ENCODE measurements around the gene SCAF1. TPM values are rescaled to one million over a fixed set of nuclear protein-coding genes. Genes with fewer than 3 reads are reported as not detected.

SCAF1 gene
- total RNA-seq, 1 donor from 2014 or later: 61.0 TPM

DNA sequence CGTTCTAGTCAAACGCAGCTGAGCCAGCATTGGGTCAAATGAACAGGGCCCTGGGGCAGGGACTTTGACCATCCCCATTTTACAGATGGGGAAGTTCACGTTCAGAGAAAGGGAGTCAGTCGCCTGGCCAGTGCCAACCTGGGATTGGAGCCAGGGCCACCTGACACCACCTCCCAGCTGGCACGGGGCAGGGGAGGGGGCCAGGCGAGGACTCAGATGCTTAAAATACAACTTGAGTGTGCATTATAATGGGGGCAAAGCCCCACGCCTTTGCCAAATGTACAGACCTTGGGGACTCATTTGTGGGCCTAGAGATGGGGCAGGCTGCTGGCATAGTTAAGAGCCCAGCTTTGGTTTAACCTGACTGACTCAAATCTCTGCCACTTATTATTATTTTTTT lies 36.4 kb upstream of the SCAF1 start:
- H3K27me3 Mint-ChIP-seq: no peaks in the 10 kb centered on the region
- peaks cover 65% of the 10 kb centered on the region for H3K36me3 Mint-ChIP-seq (ENCODE audit: low read depth)
- intact Hi-C loops (cut with micrococcal nuclease): no loop called here
- no peak overlapping the region for H3K4me3 Mint-ChIP-seq
- H3K9me3 Mint-ChIP-seq: no peaks in the 10 kb centered on the region
- TF ChIP-seq, protein P1, sequence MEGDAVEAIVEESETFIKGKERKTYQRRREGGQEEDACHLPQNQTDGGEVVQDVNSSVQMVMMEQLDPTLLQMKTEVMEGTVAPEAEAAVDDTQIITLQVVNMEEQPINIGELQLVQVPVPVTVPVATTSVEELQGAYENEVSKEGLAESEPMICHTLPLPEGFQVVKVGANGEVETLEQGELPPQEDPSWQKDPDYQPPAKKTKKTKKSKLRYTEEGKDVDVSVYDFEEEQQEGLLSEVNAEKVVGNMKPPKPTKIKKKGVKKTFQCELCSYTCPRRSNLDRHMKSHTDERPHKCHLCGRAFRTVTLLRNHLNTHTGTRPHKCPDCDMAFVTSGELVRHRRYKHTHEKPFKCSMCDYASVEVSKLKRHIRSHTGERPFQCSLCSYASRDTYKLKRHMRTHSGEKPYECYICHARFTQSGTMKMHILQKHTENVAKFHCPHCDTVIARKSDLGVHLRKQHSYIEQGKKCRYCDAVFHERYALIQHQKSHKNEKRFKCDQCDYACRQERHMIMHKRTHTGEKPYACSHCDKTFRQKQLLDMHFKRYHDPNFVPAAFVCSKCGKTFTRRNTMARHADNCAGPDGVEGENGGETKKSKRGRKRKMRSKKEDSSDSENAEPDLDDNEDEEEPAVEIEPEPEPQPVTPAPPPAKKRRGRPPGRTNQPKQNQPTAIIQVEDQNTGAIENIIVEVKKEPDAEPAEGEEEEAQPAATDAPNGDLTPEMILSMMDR (IDR thresholded peaks at IDR 0.05): no peak
- ChIA-PET POLR2A (no interaction called here), CTCF (no interaction called here)
- no peak overlapping the region for H3K27ac Mint-ChIP-seq
- no peaks in the 10 kb centered on the region for H3K4me1 Mint-ChIP-seq
- DNase-seq (no peak), ATAC-seq (ENCODE audit: low read depth) (no peak)

DNA sequence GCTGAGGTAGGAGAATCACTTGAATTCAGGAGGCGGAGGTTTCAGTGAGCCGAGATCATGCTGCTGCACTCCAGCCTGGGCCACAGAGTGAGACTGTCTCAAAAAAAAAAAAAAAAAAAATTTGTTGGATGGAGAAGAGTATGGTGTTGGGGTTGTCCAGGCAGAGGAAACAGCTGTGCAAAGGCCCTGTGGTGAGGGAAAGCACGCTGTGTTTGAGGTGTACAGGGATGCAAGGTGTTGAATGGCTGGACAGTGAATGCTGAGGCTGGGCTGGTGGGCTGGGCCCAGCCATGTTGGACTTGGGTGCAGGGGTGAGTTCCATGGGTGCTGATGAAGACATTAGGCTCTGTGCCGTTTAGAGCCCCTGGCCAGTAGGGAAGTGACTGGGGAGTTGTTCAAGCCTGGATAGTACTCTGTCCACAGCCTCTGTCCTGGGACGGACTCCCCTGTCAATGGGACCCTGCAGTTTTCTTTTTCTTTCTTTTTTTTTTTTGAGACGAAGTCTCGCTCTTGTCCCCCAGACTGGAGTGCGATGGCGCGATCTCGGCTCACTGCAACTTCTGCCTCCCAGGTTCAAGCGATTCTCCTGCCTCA lies 32.4 kb upstream of the SCAF1 start:
- Mint-ChIP-seq H3K9me3 (no peaks in the 10 kb centered on the region), H3K27me3 (no peaks in the 10 kb centered on the region), H3K36me3 (ENCODE audit: low read depth) (peaks cover 55% of the 10 kb centered on the region), H3K4me3 (no peak overlapping the region), H3K4me1 (peaks cover 13% of the 10 kb centered on the region), H3K27ac (no peak overlapping the region)
- no peak for ATAC-seq (ENCODE audit: low read depth)
- DNase-seq: no peak
- intact Hi-C loops (cut with micrococcal nuclease): no loop called here
- TF ChIP-seq, protein P1 (IDR thresholded peaks at IDR 0.05): no peak
- POLR2A ChIA-PET: interaction anchor here (0.7 kb wide), 2 partner anchors 25 to 62 kb away, joined by 6 read pairs; no protein-coding TSS in a partner anchor
- CTCF ChIA-PET: no interaction called here

DNA sequence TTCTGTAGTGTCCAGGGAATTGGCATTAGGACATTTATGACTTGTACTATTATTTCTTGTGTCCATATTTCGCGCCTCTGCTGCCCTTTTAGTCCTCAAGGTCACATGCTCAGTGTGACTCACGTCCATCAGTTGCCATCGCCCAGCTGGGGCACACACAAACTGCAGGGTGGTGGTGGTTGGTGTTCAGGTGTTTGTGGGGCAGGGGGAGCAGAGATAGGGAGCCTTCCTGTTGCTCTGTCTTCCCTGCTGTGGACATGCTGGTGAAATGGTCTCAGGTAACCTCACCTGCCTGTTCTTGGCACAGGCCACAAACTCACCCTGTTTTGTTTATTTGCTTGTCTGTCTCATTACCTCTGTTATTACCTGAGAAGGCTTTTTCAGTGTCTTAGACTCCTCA lies 28.6 kb upstream of the SCAF1 start:
- ChIA-PET POLR2A (no interaction called here), CTCF (no interaction called here)
- Mint-ChIP-seq H3K27me3 (no peaks in the 10 kb centered on the region), H3K4me3 (no peak overlapping the region), H3K9me3 (no peaks in the 10 kb centered on the region), H3K4me1 (peaks cover 13% of the 10 kb centered on the region), H3K36me3 (ENCODE audit: low read depth) (peaks cover 70% of the 10 kb centered on the region), H3K27ac (no peak overlapping the region)
- TF ChIP-seq, protein P1 (IDR thresholded peaks at IDR 0.05): no peak
- no peak for DNase-seq
- intact Hi-C loops (cut with micrococcal nuclease): no loop called here
- ATAC-seq (ENCODE audit: low read depth): no peak

DNA sequence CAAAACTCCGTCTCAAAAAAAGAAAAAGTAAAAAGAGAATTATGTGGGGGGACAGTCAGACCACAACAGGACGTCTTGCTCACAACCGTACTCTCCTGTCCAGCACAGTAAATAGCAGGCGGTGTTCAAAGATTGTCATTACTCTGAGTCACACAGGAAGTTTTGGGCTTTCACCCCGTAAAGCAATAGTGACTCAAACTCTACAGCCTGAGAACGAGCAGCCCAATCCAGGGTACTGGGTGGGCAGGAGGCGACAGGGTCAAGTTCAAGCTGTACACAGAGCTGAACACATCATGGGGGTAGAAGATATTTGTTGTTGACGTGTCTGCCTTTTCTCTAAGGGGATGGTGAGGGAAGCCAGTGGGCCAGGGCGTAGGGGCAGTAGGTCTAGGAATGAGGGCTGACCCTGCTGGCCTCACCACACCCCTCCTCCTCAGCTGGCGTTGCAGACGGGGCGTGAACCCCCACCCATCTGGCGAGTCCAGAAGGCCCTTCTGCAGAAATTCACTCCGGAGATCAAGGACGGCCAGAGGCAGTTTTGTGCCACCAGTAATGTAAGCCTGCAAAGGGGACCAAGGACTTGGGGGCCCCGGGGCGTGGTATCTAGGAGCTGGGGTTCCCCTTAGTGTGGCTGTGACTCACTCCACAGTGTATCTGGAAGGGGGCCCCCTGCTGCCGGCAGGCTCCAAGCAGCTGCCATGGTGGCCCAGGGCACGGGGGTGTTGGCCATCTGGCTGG lies 27.7 kb upstream of the SCAF1 start:
- Mint-ChIP-seq H3K4me3 (no peak overlapping the region), H3K36me3 (ENCODE audit: low read depth) (peaks cover 69% of the 10 kb centered on the region), H3K27me3 (no peaks in the 10 kb centered on the region), H3K4me1 (peaks cover 13% of the 10 kb centered on the region), H3K9me3 (no peaks in the 10 kb centered on the region), H3K27ac (peak overlapping the region; percentile 81)
- POLR2A ChIA-PET: interaction anchor here (0.5 to 0.9 kb wide), 2 partner anchors 76 to 239 kb away, joined by 3 to 5 read pairs; partner anchors contain the start of gene ADM5
- CTCF ChIA-PET: no interaction called here
- TF ChIP-seq, protein P1 (IDR thresholded peaks at IDR 0.05): no peak
- DNase-seq (no peak), ATAC-seq (ENCODE audit: low read depth) (peak; percentile 40)
- intact Hi-C loops (cut with micrococcal nuclease): no loop called here

DNA sequence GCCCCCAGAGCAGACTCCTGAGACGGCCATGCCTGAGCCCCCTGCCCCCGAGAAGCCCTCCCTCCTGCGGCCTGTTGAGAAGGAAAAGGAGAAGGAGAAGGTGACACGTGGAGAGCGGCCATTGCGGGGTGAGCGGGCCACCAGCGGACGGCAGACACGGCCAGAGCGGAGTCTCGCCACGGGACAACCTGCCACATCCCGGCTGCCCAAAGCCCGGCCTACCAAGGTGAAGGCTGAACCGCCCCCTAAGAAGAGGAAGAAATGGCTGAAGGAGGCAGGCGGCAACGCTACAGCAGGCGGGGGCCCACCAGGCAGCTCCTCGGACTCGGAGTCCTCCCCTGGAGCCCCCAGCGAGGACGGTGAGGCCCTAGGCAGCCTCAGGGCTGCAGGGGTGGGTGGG lies 26.1 kb upstream of the SCAF1 start:
- DNase-seq: no peak
- ChIA-PET POLR2A (interaction anchor here (0.5 to 1.0 kb wide), 2 partner anchors 9 to 12 kb away, joined by 3 read pairs; no protein-coding TSS in a partner anchor), CTCF (no interaction called here)
- TF ChIP-seq, protein P1 (IDR thresholded peaks at IDR 0.05): no peak
- no peak for ATAC-seq (ENCODE audit: low read depth)
- Mint-ChIP-seq H3K27ac (no peak overlapping the region), H3K4me1 (peaks cover 13% of the 10 kb centered on the region), H3K4me3 (no peak overlapping the region), H3K9me3 (no peaks in the 10 kb centered on the region), H3K36me3 (ENCODE audit: low read depth) (peaks cover 62% of the 10 kb centered on the region), H3K27me3 (no peaks in the 10 kb centered on the region)
- intact Hi-C loops (cut with micrococcal nuclease): no loop called here

All from activated B cell treated with CpG ODN at 0.5 μM for 24 hours (primary cell).